CD4-positive, alpha-beta memory T cell (primary cell): ENCODE data around the gene MALRD1. TPM values are rescaled to one million over a fixed set of nuclear protein-coding genes. Genes with fewer than 3 reads are reported as not detected.

Experiments used
- CTCF ChIA-PET: fragments of 350-600 bp; sonication (Branson Sonifier 250); formaldehyde crosslinking; loops from one replicate; lab custom pipeline; 2021; ENCODE audit warnings: inconsistent platforms; ENCODE audit not compliant: partially characterized antibody; lab: Charles Lee
- POLR2A ChIA-PET: fragments of 350-600 bp; sonication (Branson Sonifier 250); formaldehyde crosslinking; loops from one replicate; lab custom pipeline; 2021; ENCODE audit not compliant: partially characterized antibody; lab: Charles Lee
- DNase-seq, 5 donors: peaks; one replicate each; pipeline versions ENCODE4 v3.0.0 to v3.0.0-alpha.2; 2020 to 2022; ENCODE audit warnings: mixed read lengths in 1 of 5
- H3K27ac ChIP-seq: one replicate; pipeline ENCODE4 v1.7.0; 2013; ENCODE audit warnings: low read depth, low read length
- H3K27me3 ChIP-seq: 2 replicates; pipeline ENCODE4 v1.7.0; 2013; ENCODE audit warnings: mild to moderate bottlenecking, low read length, moderate library complexity; ENCODE audit not compliant: insufficient read depth
- H3K36me3 ChIP-seq: 2 replicates; pipeline ENCODE4 v1.7.0; 2013; ENCODE audit warnings: mild to moderate bottlenecking, low read length, moderate library complexity; ENCODE audit not compliant: insufficient read depth
- H3K4me1 ChIP-seq: 2 replicates; pipeline ENCODE4 v1.7.0; 2013; ENCODE audit warnings: mild to moderate bottlenecking, low read length, moderate library complexity; ENCODE audit not compliant: insufficient read depth
- H3K4me3 ChIP-seq, 2 donors: one replicate each; pipeline ENCODE4 v1.7.0; 2013; ENCODE audit warnings: low read length in 2 of 2, mild to moderate bottlenecking in 1 of 2
- H3K9me3 ChIP-seq, 2 donors: one replicate each; pipeline ENCODE4 v1.7.0; 2013; ENCODE audit warnings: low read length in 2 of 2, control low read depth in 1 of 2; ENCODE audit not compliant: control insufficient read depth in 1 of 2
- H3K27ac Mint-ChIP-seq, 7 donors: one replicate each; pipeline ENCODE4 v1.8.0; 2020 to 2021; ENCODE audit warnings: mixed read lengths in 7 of 7, mild to moderate bottlenecking in 6 of 7, inconsistent platforms in 3 of 7, moderate library complexity in 3 of 7
- H3K27me3 Mint-ChIP-seq, 2 donors: one replicate each; pipeline ENCODE4 v1.8.0; 2020 to 2021; ENCODE audit warnings: mixed read lengths in 2 of 2
- H3K36me3 Mint-ChIP-seq, 2 donors: one replicate each; pipeline ENCODE4 v1.8.0; 2020 to 2021; ENCODE audit warnings: mixed read lengths in 2 of 2, inconsistent platforms in 1 of 2, mild to moderate bottlenecking in 1 of 2
- H3K4me1 Mint-ChIP-seq, 4 donors: one replicate each; pipeline ENCODE4 v1.8.0; 2020 to 2021; ENCODE audit warnings: mixed read lengths in 4 of 4, mild to moderate bottlenecking in 1 of 4
- H3K4me3 Mint-ChIP-seq, 8 donors: one replicate each; pipeline ENCODE4 v1.8.0; 2020 to 2021; ENCODE audit warnings: mixed read lengths in 8 of 8, mild to moderate bottlenecking in 7 of 8, moderate library complexity in 6 of 8, inconsistent platforms in 3 of 8
- H3K9me3 Mint-ChIP-seq, 8 donors: one replicate each; pipeline ENCODE4 v1.8.0; 2020 to 2021; ENCODE audit warnings: mixed read lengths in 8 of 8, mild to moderate bottlenecking in 5 of 8, inconsistent platforms in 3 of 8, moderate library complexity in 1 of 8
- intact Hi-C: fragments of 100-400 bp; cut with micrococcal nuclease; formaldehyde crosslinking; loops from one replicate; pipeline ENCODE4 v1.15.1; 2023
- polyA plus RNA-seq, 2 donors: library from polyadenylated mRNA; unstranded; fragments of 300-500 nt; fragmentation: Illumina TruSeq; gene quantifications; one replicate each; pipeline ENCODE4 v1.2.3, GENCODE V29; 2021
- total RNA-seq, 2 experiments: library from RNA; stranded (reverse); gene quantifications; one replicate each; pipeline ENCODE4 v1.2.3, GENCODE V29; 2021

The MALRD1 gene
- total and polyA plus RNA-seq, 4 experiments from 2014 or later, result not detected

DNA sequence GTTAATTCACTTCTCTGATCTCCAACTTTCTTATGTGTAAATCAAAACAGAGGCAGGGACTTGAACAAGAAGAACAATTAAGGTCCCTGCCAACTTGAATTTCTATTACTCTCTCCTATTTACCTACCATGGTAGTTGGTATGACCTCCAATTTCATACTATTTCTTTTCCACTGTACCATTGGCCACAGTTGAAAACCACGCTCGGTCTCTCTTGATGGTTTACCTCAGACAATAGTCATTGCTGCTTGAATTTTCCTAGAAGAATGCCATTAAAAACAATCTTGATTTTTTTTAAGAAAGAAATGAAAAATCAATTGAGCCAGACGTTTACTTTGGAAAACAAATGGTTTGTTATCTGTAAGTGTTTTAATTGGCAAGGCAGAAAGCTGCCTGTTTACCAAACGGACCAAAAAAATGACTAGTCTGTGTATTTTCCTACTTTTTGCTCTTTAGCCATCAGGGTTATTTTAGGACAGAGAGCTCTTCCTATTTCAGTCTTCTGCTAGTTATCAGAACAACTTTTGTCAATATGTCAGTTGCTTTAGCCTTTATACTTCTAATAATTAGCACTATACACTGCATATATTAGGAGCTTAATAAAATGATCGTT lies 610.1 kb downstream of the MALRD1 start:
- H3K36me3 Mint-ChIP-seq, result no peaks in the 10 kb centered on the region
- Histone ChIP-seq H3K27ac (no peak overlapping the region), H3K27me3 (no peaks in the 10 kb centered on the region), H3K9me3 (no peaks in the 10 kb centered on the region), H3K4me1 (no peaks in the 10 kb centered on the region), H3K36me3 (no peaks in the 10 kb centered on the region), H3K4me3 (no peak overlapping the region)
- DNase-seq, result no peak
- POLR2A ChIA-PET, result no interaction called here
- no peak overlapping the region for H3K27ac Mint-ChIP-seq
- H3K9me3 Mint-ChIP-seq, result peaks cover 0 to 10% (median 8%) of the 10 kb centered on the region in 8 donors
- H3K4me1 Mint-ChIP-seq, result no peaks in the 10 kb centered on the region
- H3K27me3 Mint-ChIP-seq, result no peaks in the 10 kb centered on the region
- intact Hi-C loops, result no loop called here
- no peak overlapping the region for H3K4me3 Mint-ChIP-seq
- CTCF ChIA-PET, result no interaction called here

DNA sequence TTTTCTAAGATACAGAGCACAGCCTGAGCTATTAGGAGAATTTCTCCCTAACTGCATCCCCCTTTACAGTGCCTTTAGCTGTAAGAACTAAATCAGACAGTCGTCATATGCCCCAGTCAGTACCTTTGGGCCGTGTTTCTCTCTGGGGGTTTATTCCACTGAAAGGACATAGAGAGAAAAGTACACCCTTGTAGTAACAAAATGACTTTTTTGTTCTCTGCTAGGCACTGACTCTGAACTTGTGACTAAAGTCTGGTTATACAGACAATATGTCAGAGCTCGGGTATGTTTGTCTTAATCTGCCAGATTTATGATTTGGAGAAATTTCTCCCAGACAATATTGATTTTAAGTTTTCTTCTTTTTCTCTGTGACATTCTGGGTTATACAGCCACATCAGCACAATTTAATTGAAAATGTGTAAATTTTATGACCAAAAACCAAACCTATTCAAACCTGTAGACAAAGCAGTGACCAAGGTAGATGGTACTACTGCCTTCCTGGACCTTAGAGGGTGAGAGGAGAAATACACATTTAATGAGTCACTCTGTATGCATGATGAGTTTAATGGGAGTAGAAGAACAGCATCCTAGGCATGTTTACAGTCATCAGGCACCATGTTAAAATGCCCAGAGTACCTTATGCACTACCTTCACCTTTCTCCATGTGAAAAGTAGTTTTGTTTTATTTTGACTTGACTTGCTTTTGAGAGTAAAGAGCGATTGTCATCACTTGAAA lies 611.5 kb downstream of the MALRD1 start:
- H3K36me3 ChIP-seq, result no peaks in the 10 kb centered on the region
- H3K27ac ChIP-seq, result no peak overlapping the region
- Mint-ChIP-seq H3K4me3 (no peak overlapping the region), H3K4me1 (no peaks in the 10 kb centered on the region), H3K27me3 (no peaks in the 10 kb centered on the region), H3K36me3 (no peaks in the 10 kb centered on the region), H3K9me3 (peaks cover 0 to 12% (median 8%) of the 10 kb centered on the region in 8 donors), H3K27ac (no peak overlapping the region)
- H3K4me3 ChIP-seq, result no peak overlapping the region
- no peaks in the 10 kb centered on the region for H3K9me3 ChIP-seq
- intact Hi-C loops, result no loop called here
- no peaks in the 10 kb centered on the region for H3K27me3 ChIP-seq
- no peaks in the 10 kb centered on the region for H3K4me1 ChIP-seq
- ChIA-PET CTCF (no interaction called here), POLR2A (no interaction called here)
- DNase-seq, result no peak

DNA sequence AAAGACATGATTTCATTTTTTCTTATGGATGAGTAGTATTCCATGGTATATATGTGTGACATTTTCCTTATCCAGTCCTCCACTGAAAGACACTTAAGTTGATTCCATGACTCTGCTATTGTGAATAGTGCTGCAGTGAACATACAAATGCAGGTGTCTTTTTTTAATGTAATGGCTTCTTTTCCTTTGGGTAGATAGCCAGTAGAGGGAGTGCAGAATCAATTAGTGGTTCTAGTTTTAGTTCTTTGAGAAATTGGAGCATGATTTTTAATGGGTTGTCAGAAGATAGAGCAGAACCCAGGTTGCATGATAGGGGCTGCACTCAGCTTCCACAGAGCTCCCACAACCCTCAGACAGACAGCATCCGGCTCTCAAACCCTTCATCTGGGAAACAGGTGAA lies 614.7 kb downstream of the MALRD1 start:
- H3K27ac ChIP-seq, result no peak overlapping the region
- H3K4me3 ChIP-seq, result no peak overlapping the region
- peaks cover 0 to 16% (median 12%) of the 10 kb centered on the region in 8 donors for H3K9me3 Mint-ChIP-seq
- DNase-seq, result no peak
- no peak overlapping the region for H3K4me3 Mint-ChIP-seq
- H3K27me3 ChIP-seq, result no peaks in the 10 kb centered on the region
- ChIA-PET CTCF (no interaction called here), POLR2A (no interaction called here)
- no peak overlapping the region for H3K27ac Mint-ChIP-seq
- intact Hi-C loops, result no loop called here
- H3K4me1 ChIP-seq, result no peaks in the 10 kb centered on the region
- H3K4me1 Mint-ChIP-seq, result no peaks in the 10 kb centered on the region
- H3K9me3 ChIP-seq, result no peaks in the 10 kb centered on the region
- no peaks in the 10 kb centered on the region for H3K36me3 ChIP-seq
- H3K27me3 Mint-ChIP-seq, result no peaks in the 10 kb centered on the region
- H3K36me3 Mint-ChIP-seq, result no peaks in the 10 kb centered on the region

DNA sequence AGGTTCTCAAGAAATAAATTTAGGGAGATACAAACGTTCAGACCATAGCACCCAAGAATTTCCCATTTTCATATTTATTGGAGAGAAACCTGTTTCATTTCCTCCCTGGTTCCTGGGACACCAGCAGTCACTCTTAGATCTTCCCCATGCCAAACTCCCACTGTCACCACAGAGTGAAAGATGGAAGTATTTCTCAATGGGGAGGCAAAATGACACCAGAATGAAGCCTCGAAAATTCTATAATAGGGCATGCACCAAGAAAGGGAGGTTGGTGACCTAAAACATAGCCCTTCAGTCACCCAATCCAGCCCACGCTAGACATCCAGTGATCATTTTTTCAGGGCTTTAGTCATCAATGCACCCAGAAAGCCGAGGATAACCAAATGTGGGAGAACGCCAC lies 619.5 kb downstream of the MALRD1 start:
- no peak overlapping the region for H3K4me3 ChIP-seq
- Mint-ChIP-seq H3K27ac (no peak overlapping the region), H3K36me3 (no peaks in the 10 kb centered on the region), H3K4me1 (no peaks in the 10 kb centered on the region), H3K4me3 (no peak overlapping the region), H3K27me3 (no peaks in the 10 kb centered on the region), H3K9me3 (peaks cover 2 to 24% (median 8%) of the 10 kb centered on the region in 8 donors)
- H3K27ac ChIP-seq, result no peak overlapping the region
- no peaks in the 10 kb centered on the region for H3K9me3 ChIP-seq
- H3K36me3 ChIP-seq, result no peaks in the 10 kb centered on the region
- no peaks in the 10 kb centered on the region for H3K4me1 ChIP-seq
- POLR2A ChIA-PET, result no interaction called here
- CTCF ChIA-PET, result no interaction called here
- intact Hi-C loops, result no loop called here
- no peak for DNase-seq
- no peaks in the 10 kb centered on the region for H3K27me3 ChIP-seq

DNA sequence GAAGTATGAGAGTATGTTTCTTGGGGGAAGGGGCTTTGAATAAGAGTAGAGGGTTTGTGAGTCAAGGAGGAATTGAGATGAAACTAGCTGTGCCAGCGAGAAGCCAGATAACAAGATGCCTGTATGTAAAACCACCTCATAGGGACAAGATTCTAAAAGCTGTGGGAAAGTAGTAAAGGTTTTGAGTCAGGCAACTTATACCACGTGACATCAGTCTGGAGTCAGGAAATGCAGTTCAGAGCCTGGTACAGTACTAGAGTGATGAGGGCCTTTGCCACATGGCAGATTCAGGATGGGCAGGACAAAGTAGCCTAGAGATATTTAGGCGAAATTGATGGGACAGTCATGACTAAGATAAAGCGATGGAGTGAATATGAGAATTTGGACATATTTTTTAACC lies 627.5 kb downstream of the MALRD1 start:
- Histone ChIP-seq H3K9me3 (no peaks in the 10 kb centered on the region), H3K27me3 (no peaks in the 10 kb centered on the region), H3K4me1 (no peaks in the 10 kb centered on the region), H3K27ac (no peak overlapping the region), H3K4me3 (no peak overlapping the region), H3K36me3 (no peaks in the 10 kb centered on the region)
- intact Hi-C loops, result no loop called here
- CTCF ChIA-PET, result no interaction called here
- Mint-ChIP-seq H3K36me3 (no peaks in the 10 kb centered on the region), H3K9me3 (peaks cover 0 to 21% (median 8%) of the 10 kb centered on the region in 8 donors), H3K4me3 (no peak overlapping the region), H3K27me3 (no peaks in the 10 kb centered on the region), H3K27ac (no peak overlapping the region), H3K4me1 (no peaks in the 10 kb centered on the region)
- POLR2A ChIA-PET, result no interaction called here
- no peak for DNase-seq

DNA sequence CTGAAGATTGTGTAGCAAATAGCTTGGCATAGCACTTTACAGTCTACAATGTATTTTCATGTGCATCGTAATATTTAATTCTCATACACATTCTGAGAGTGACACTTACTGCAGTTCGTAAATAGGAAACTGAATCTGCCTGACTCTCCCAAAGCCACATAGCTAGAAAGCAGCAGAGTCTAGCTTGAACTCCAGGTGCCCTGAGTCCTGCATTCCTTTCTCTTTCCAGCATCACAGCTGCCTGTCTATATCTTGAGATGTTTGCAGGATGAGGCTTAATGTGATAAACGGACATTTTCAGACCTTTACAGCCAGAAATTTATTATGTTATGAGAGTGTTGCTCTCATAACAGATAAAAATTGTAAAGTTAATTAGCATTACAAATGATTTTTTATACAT lies 634.8 kb downstream of the MALRD1 start:
- no peaks in the 10 kb centered on the region for H3K9me3 ChIP-seq
- H3K36me3 ChIP-seq, result no peaks in the 10 kb centered on the region
- ChIA-PET CTCF (no interaction called here), POLR2A (no interaction called here)
- H3K9me3 Mint-ChIP-seq, result peaks cover 0 to 28% (median 9%) of the 10 kb centered on the region in 8 donors
- H3K4me3 Mint-ChIP-seq, result no peak overlapping the region
- DNase-seq, result no peak
- H3K4me3 ChIP-seq, result no peak overlapping the region
- no peak overlapping the region for H3K27ac Mint-ChIP-seq
- no peak overlapping the region for H3K27ac ChIP-seq
- no peaks in the 10 kb centered on the region for H3K4me1 ChIP-seq
- no peaks in the 10 kb centered on the region for H3K4me1 Mint-ChIP-seq
- H3K27me3 Mint-ChIP-seq, result no peaks in the 10 kb centered on the region
- no peaks in the 10 kb centered on the region for H3K36me3 Mint-ChIP-seq
- H3K27me3 ChIP-seq, result no peaks in the 10 kb centered on the region
- intact Hi-C loops, result no loop called here

DNA sequence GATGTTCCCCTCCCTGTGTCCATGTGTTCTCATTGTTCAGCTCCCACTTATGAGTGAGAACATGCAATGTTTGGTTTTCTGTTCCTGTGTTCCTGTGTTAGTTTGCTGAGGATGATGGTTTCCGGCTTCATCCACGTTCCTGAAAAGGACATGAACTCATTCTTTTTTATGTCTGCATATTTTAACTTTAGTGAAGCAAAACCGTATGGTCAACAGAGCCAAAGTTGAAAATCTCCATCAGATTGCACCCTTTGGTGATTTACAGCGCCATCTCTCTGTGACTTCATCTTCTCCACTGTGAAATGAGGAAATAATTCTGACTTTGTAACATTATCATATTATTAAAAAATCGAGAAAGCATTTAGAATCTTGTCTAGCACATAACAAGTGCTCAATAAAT lies 635.4 kb downstream of the MALRD1 start:
- Mint-ChIP-seq H3K4me3 (no peak overlapping the region), H3K27me3 (no peaks in the 10 kb centered on the region), H3K4me1 (no peaks in the 10 kb centered on the region), H3K9me3 (peaks cover 0 to 28% (median 10%) of the 10 kb centered on the region in 8 donors), H3K36me3 (no peaks in the 10 kb centered on the region), H3K27ac (no peak overlapping the region)
- H3K27ac ChIP-seq, result no peak overlapping the region
- no peaks in the 10 kb centered on the region for H3K36me3 ChIP-seq
- no peak overlapping the region for H3K4me3 ChIP-seq
- H3K27me3 ChIP-seq, result no peaks in the 10 kb centered on the region
- no peaks in the 10 kb centered on the region for H3K4me1 ChIP-seq
- ChIA-PET POLR2A (no interaction called here), CTCF (no interaction called here)
- no peaks in the 10 kb centered on the region for H3K9me3 ChIP-seq
- DNase-seq, result no peak
- intact Hi-C loops, result no loop called here
